A549 (cell line): ENCODE measurements around the gene DSCAM. TPM values are rescaled to one million over a fixed set of nuclear protein-coding genes. Genes with fewer than 3 reads are reported as not detected.

Experiments used
- ATAC-seq, 2 experiments: fragments of 200-7000 bp in 1 of 2; fragments of >200 bp in 1 of 2; cut with Nextera tagmentation in 1 of 2; cut with Tn5 transposase in 1 of 2; 3 replicates each; pipeline versions ENCODE4 v1.8.0 to v1.9.1; 2018 to 2020; ENCODE audit warnings: mild to moderate bottlenecking in 1 of 2, moderate library complexity in 1 of 2
- CTCF ChIA-PET: fragments of 300-600 bp; sonication (Branson Sonifier 250); formaldehyde crosslinking; extraction: SDS; loops from one replicate; lab custom pipeline; 2021; ENCODE audit warnings: antibody characterized with exemption, inconsistent platforms; lab: Yijun Ruan, JAX
- POLR2A ChIA-PET: fragments of 350-600 bp; formaldehyde crosslinking; extraction: SDS; loops from one replicate; lab custom pipeline; 2021; ENCODE audit warnings: antibody characterized with exemption, inconsistent platforms; lab: Yijun Ruan, JAX
- DNase-seq, 2 experiments: peaks; one replicate each; pipeline versions ENCODE4 v3.0.0 to v3.0.0-alpha.2; 2011 to 2016; ENCODE audit warnings: low read depth in 1 of 2, low spot score in 1 of 2
- FAIRE-seq: peaks from 2 replicates; lab custom pipeline; 2011; peaks lifted over from hg19 to GRCh38; lab: Jason Lieb, UNC
- H3K27ac ChIP-seq, 2 experiments: fragments of >200 bp; sonication (Bioruptor Twin); formaldehyde crosslinking; 3 replicates each; pipeline ENCODE4 v1.5.1; 2016 to 2017
- H3K4me1 ChIP-seq: fragments of >200 bp; sonication (Bioruptor Twin); formaldehyde crosslinking; 3 replicates; pipeline ENCODE4 v1.6.1; 2016
- H3K4me2 ChIP-seq: fragments of >200 bp; sonication (Bioruptor Twin); formaldehyde crosslinking; 3 replicates; pipeline ENCODE4 v1.6.1; 2016
- H3K4me3 ChIP-seq: fragments of >200 bp; sonication (Bioruptor Twin); formaldehyde crosslinking; 3 replicates; pipeline ENCODE4 v1.5.1; 2016
- H3K9me3 ChIP-seq: fragments of >200 bp; sonication (Bioruptor Twin); formaldehyde crosslinking; 3 replicates; pipeline ENCODE4 v1.6.1; 2016
- CBX2 ChIP-seq: fragments of 200-600 bp; sonication (generic); IDR thresholded peaks from 2 replicates; pipeline ENCODE4 v1.6.1; 2016; ENCODE audit warnings: low read depth, mild to moderate bottlenecking, borderline replicate concordance
- CBX8 ChIP-seq: fragments of 200-600 bp; sonication (generic); IDR thresholded peaks from 2 replicates; pipeline ENCODE4 v1.6.1; 2016
- CHD4 ChIP-seq: fragments of 200-600 bp; sonication (generic); IDR thresholded peaks from 2 replicates; pipeline ENCODE4 v1.6.1; 2016; ENCODE audit warnings: antibody characterized with exemption, mild to moderate bottlenecking, borderline replicate concordance
- EHMT2 ChIP-seq: fragments of 200-600 bp; sonication (generic); IDR thresholded peaks from 2 replicates; pipeline ENCODE4 v1.6.1; 2016; ENCODE audit warnings: antibody characterized with exemption, low read depth, mild to moderate bottlenecking, moderate library complexity
- ELK1 ChIP-seq: fragments of 150-350 bp; IDR thresholded peaks from 2 replicates; pipeline ENCODE4 v1.6.1; 2014; ENCODE audit warnings: low read depth, mild to moderate bottlenecking, low read length
- EP300 ChIP-seq, 2 experiments: fragments of >200 bp; sonication (Bioruptor Twin); formaldehyde crosslinking; IDR thresholded peaks; 2 replicates in 1 of 2; 3 replicates in 1 of 2; pipeline ENCODE4 v1.6.1; 2016 to 2017
- ESRRA ChIP-seq: fragments of 150-350 bp; IDR thresholded peaks from 2 replicates; pipeline ENCODE4 v1.6.1; 2014; ENCODE audit warnings: mild to moderate bottlenecking, low read length, borderline replicate concordance
- FOSB ChIP-seq: fragments of 250-450 bp; sonication (Bioruptor Pico); IDR thresholded peaks from 2 replicates; pipeline ENCODE4 v1.5.0; 2020; ENCODE audit warnings: mild to moderate bottlenecking, moderate library complexity
- FOSL2 ChIP-seq, 2 experiments: fragments of 450-650 bp in 1 of 2; fragments of >200 bp in 1 of 2; sonication (Bioruptor Twin) in 1 of 2; formaldehyde crosslinking; IDR thresholded peaks; 2 replicates each; pipeline versions ENCODE4 v1.5.0 to v1.6.1; 2016 to 2020; ENCODE audit warnings: mild to moderate bottlenecking in 1 of 2, moderate library complexity in 1 of 2
- FOXS1 ChIP-seq: fragments of 250-450 bp; sonication (Bioruptor Pico); IDR thresholded peaks from 2 replicates; pipeline ENCODE4 v1.5.0; 2020; ENCODE audit warnings: mild to moderate bottlenecking, moderate library complexity
- HEYL ChIP-seq: fragments of 250-450 bp; sonication (Bioruptor Pico); IDR thresholded peaks from 2 replicates; pipeline ENCODE4 v1.8.0; 2021; ENCODE audit warnings: mild to moderate bottlenecking, moderate library complexity
- HMGXB4 ChIP-seq: fragments of 250-450 bp; sonication (Bioruptor Pico); IDR thresholded peaks from 2 replicates; pipeline ENCODE4 v1.5.0; 2021; ENCODE audit warnings: mild to moderate bottlenecking, moderate library complexity, borderline replicate concordance
- JUNB ChIP-seq: fragments of >200 bp; sonication (Bioruptor Twin); formaldehyde crosslinking; IDR thresholded peaks from 2 replicates; pipeline ENCODE4 v1.6.1; 2016
- KDM5A ChIP-seq: fragments of 200-600 bp; sonication (generic); IDR thresholded peaks from 2 replicates; pipeline ENCODE4 v1.6.1; 2016; ENCODE audit warnings: antibody characterized with exemption, mild to moderate bottlenecking
- MAX ChIP-seq: IDR thresholded peaks from 2 replicates; pipeline ENCODE4 v1.6.1; 2012
- NFE2L2 ChIP-seq: fragments of 150-350 bp; conservative IDR thresholded peaks from 2 replicates; pipeline ENCODE4 v1.6.1; 2014; ENCODE audit warnings: low read length
- NR3C1 ChIP-seq: fragments of >200 bp; sonication (Bioruptor Twin); formaldehyde crosslinking; IDR thresholded peaks from 3 replicates; pipeline ENCODE4 v1.6.1; 2017
- PBX3 ChIP-seq: IDR thresholded peaks from 2 replicates; pipeline ENCODE4 v1.6.1; 2012
- RARB ChIP-seq: fragments of 250-450 bp; sonication (Bioruptor Pico); IDR thresholded peaks from 2 replicates; pipeline ENCODE4 v1.8.0; 2021; ENCODE audit warnings: mild to moderate bottlenecking, moderate library complexity
- RCOR1 ChIP-seq: fragments of 150-350 bp; IDR thresholded peaks from 2 replicates; pipeline ENCODE4 v1.6.1; 2014; ENCODE audit warnings: antibody characterized with exemption, low read length, low read depth
- TFCP2L1 ChIP-seq: fragments of 250-450 bp; sonication (Bioruptor Pico); IDR thresholded peaks from 2 replicates; pipeline ENCODE4 v1.5.0; 2021; ENCODE audit warnings: mild to moderate bottlenecking
- TP53 ChIP-seq: fragments of 250-450 bp; sonication (Bioruptor Pico); IDR thresholded peaks from 2 replicates; pipeline ENCODE4 v1.5.0; 2021; ENCODE audit warnings: mild to moderate bottlenecking, moderate library complexity
- ZFP36 ChIP-seq: fragments of 450-650 bp; IDR thresholded peaks from 2 replicates; pipeline ENCODE4 v1.6.1; 2014; ENCODE audit warnings: borderline replicate concordance; ENCODE audit not compliant: partially characterized antibody
- ZNF302 ChIP-seq: fragments of 250-450 bp; sonication (Bioruptor Pico); IDR thresholded peaks from 2 replicates; pipeline ENCODE4 v1.9.0; 2021; ENCODE audit warnings: inconsistent platforms, mild to moderate bottlenecking, moderate library complexity
- ZSCAN20 ChIP-seq: fragments of 250-450 bp; sonication (Bioruptor Pico); IDR thresholded peaks from 2 replicates; pipeline ENCODE4 v1.8.0; 2022; ENCODE audit warnings: mild to moderate bottlenecking, moderate library complexity
- WGBS: methylation state at CpG from one replicate; pipeline ENCODE4 v1.1.6; 2017; ENCODE audit errors: missing lambda C conversion rate; 5-methylcytosine and 5-hydroxymethylcytosine counted together
- polyA plus RNA-seq, 4 experiments: library from polyadenylated mRNA; depleted of rRNA in 3 of 4; stranded (reverse); fragments of >200 nt; fragmentation: RNase III in 1 of 4; extraction: RNeasy Plus Mini Kit Qiagen cat#74134 plus additional on column Dnase treatment in 1 of 4; gene quantifications; 2 replicates in 3 of 4; 3 replicates in 1 of 4; pipeline ENCODE4 v1.2.3, GENCODE V29; 2011 to 2017
- TF ChIP-seq, protein P1 (sequence below): fragments of >200 bp; sonication (Bioruptor Twin); formaldehyde crosslinking; IDR thresholded peaks from 2 replicates; pipeline ENCODE4 v1.6.1; 2016
- TF ChIP-seq, protein P2 (sequence below): fragments of 450-650 bp; IDR thresholded peaks from 2 replicates; pipeline ENCODE4 v1.6.1; 2014; ENCODE audit warnings: antibody characterized with exemption

The DSCAM gene
- polyA plus RNA-seq, 2 of the 4 experiments (the other 2 are of a cell fraction) = not detected

- ATAC-seq = no peak
- POLR2A ChIA-PET = no interaction called here
- H3K27ac ChIP-seq = no peak overlapping the region
- no peak for FAIRE-seq
- TF ChIP-seq CBX8 (no peak), CBX2 (no peak), RCOR1 (no peak), ZFP36 (no peak), ELK1 (no peak), FOXS1 (CRISPR knock-in tag) (no peak)
- TF ChIP-seq, protein P1, sequence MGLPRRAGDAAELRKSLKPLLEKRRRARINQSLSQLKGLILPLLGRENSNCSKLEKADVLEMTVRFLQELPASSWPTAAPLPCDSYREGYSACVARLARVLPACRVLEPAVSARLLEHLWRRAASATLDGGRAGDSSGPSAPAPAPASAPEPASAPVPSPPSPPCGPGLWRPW = no peak
- DNase-seq = no peak
- no peak overlapping the region for H3K4me3 ChIP-seq
- H3K4me2 ChIP-seq = no peak overlapping the region
- no peaks in the 10 kb centered on the region for H3K4me1 ChIP-seq
- CTCF ChIA-PET = no interaction called here
- no peaks in the 10 kb centered on the region for H3K9me3 ChIP-seq
- WGBS = 48% methylated on average over 2 of the region's 2 CpGs
These were observed 615.0 kb downstream of the DSCAM start for GRCh38 chr21:40231979-40232378.

GRCh38 chr21:40227096-40227495, 619.9 kb downstream of the DSCAM start:
- 0% methylated on average over 1 of the region's 1 CpG for WGBS
- Histone ChIP-seq H3K9me3 (no peaks in the 10 kb centered on the region), H3K4me2 (no peak overlapping the region), H3K27ac (no peak overlapping the region), H3K4me3 (no peak overlapping the region), H3K4me1 (no peaks in the 10 kb centered on the region)
- CTCF ChIA-PET = no interaction called here
- ATAC-seq (no peak), DNase-seq (no peak), FAIRE-seq (no peak)
- TF ChIP-seq KDM5A (no peak), CBX2 (no peak), NFE2L2 (no peak), ZSCAN20 (CRISPR knock-in tag) (no peak), RARB (CRISPR knock-in tag) (no peak), HMGXB4 (no peak)
- TF ChIP-seq, protein P2, sequence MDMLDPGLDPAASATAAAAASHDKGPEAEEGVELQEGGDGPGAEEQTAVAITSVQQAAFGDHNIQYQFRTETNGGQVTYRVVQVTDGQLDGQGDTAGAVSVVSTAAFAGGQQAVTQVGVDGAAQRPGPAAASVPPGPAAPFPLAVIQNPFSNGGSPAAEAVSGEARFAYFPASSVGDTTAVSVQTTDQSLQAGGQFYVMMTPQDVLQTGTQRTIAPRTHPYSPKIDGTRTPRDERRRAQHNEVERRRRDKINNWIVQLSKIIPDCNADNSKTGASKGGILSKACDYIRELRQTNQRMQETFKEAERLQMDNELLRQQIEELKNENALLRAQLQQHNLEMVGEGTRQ = no peak
- POLR2A ChIA-PET = no interaction called here

DNA sequence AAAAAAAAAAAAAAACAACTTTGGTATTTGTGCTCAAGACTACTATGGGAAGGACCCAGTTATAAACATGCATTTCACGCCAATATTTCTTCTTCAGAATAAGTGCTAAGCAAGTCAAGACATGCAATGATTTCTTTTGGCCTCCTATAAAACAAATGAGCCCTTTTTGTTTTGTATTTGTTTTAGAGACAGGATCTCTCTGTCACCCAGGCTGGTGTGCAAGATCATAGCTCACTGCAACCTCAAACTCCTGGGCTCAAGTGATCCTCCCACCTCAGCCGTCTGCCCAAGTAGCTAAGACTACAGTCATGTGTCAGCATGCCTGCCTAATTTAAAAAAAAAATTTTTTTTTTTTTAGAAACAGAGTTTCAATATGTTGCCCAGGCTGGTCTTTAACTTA, 631.0 kb downstream of the DSCAM start:
- no peak for FAIRE-seq
- Histone ChIP-seq H3K4me2 (no peak overlapping the region), H3K9me3 (no peaks in the 10 kb centered on the region), H3K27ac (no peak overlapping the region), H3K4me1 (no peaks in the 10 kb centered on the region), H3K4me3 (no peak overlapping the region)
- TF ChIP-seq CHD4 (no peak), CBX8 (no peak), KDM5A (no peak), MAX (no peak), RARB (CRISPR knock-in tag) (no peak), JUNB (no peak), PBX3 (no peak), HEYL (no peak), EP300 (IDR thresholded peaks at IDR 0.05) (no peak), NR3C1 (no peak), HMGXB4 (no peak), ESRRA (no peak), FOSB (CRISPR knock-in tag) (no peak), EHMT2 (no peak), TFCP2L1 (no peak), FOSL2 (IDR thresholded peaks at IDR 0.05) (no peak), FOSL2 (CRISPR knock-in tag; IDR thresholded peaks at IDR 0.05) (no peak), ZNF302 (no peak), TP53 (CRISPR knock-in tag) (no peak)
- POLR2A ChIA-PET = no interaction called here
- CTCF ChIA-PET = interaction anchor here (0.6 kb wide), 1 partner anchor 349 kb away, joined by 3 read pairs; no protein-coding TSS in a partner anchor
- 0% methylated on average over 2 of the region's 2 CpGs for WGBS
- DNase-seq = no peak
- no peak for ATAC-seq
